NCI-H2171 treated with DMSO at 0.1 percent for 48 hours (cell line): ENCODE data around the gene MTG2.

Source experiments
- DNase-seq: peaks from one replicate; lab custom pipeline; 2025; lab: John Stamatoyannopoulos, UW

The MTG2 gene

DNA sequence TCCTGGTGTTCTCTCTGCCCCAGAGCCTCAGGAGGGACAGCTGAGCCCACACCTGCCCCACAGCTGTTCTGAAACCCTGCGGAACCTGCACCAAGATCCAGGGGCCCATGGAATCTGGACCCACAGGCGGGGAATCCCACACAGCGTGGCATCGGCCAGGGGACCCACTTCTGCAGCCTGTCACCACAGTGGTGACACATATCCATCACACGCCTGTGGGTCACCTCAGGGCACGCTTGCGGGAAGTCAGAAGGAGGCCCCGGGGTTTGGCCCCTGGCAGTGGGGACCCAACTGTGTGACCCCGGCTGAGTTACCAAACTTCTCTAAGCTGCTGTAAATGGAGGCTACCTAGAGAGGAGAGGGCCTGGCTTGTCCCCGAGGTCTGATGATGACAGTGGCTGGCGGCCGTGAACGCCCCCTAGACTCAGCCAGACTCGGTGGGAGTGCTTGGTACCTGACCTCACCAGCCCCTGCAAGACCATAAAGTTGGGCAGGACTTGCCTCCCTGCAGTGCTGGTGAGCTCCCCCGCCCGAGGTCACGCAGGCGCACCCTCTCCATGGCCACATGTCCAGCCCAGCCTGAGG, 39.5 kb downstream of the MTG2 start:
- DNase-seq: no peak

DNA sequence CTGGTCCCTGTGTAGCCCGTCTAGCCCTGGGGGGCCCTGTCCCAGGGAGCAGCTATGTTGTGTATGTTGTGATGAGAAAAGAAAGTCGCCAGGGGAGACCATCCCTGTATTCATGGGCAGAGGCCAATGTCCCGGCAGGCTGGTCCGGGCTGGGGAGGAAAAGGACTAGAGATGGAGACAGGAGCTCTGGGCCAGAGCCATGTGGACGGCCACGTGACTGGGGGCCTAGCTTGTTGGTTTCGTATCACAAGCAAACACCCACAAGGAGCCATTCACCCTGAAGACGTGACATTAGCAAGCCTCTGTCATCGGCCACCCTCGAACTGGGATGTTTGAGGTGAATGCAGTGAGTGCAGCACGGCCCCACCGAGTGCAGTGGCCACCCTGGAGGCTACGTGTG, 40.1 kb downstream of the MTG2 start:
- DNase-seq: no peak

DNA sequence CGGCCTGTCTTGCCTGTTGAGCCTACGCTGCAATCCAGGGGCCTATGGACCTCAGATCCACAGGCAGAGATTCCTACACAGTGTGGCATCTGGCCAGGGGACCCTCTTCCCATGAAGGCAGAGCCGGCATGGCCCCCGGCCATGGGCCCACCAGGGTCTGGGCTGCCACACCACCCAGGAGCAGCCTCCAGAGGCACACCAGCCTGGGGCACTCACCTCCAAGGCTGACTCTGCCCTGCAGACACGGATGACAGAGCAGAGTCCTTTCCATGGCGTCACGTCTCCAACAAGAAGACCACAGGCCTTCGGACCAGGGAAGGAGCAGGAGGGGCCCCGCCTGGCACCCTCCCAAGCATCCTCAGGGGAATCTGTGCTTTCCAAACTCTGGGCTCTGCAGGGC, 40.7 kb downstream of the MTG2 start:
- DNase-seq: no peak

DNA sequence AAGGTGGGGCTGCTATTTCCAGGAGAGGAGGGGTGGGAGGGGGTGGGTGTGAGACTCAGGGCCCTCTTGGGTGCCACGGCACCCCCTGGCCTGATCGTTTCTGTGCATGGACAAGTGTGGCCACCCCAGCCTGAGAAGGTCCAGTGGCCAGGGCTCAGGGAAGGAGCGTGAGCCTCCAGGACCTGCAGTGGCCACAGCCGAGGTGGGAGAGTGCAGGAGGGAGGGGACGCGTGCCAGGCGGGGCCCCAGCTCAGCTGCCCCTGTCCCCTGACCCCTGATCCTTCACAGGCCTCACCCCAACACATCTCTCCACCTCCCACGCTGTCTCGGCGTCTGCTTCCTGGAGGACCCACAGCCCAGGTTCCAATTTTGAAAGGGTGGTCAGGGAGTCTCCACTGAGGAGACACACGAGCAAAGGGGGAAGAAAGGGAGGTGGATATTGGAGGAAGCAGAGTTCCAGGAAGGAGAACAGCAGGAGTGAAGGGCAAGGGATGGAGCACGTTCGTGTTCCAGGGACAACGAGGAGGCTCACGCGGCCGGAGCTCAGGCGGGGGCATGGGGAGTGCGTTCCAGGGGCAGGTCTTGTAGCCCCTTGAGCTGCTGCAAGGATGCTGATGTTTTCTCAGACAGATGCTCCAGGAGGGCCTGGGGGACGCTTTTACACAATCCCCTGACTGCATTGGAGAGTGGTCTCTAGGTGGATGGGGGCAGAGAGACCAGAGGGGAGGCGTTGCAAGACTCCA, 41.5 kb downstream of the MTG2 start:
- DNase-seq: no peak

DNA sequence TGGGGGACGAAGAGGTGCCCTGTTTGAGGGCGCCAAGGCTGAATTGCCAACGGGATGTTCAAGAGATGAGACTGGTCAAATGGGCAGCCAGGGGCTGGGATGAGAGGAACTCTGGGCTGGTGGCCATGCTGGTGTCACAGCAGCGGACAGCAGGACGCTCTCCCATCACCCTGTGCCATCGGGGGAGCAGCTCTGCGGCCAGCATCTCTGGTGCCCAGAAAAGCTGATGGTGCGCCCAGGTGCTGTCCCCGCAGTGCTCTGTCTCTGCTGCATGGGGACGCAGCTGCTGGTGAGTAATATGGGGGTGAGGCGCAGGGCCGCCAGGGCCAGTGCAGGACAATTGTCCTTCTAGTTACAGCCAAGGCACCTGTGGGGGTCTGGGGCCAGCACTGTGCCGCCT, 42.2 kb downstream of the MTG2 start:
- DNase-seq: no peak

DNA sequence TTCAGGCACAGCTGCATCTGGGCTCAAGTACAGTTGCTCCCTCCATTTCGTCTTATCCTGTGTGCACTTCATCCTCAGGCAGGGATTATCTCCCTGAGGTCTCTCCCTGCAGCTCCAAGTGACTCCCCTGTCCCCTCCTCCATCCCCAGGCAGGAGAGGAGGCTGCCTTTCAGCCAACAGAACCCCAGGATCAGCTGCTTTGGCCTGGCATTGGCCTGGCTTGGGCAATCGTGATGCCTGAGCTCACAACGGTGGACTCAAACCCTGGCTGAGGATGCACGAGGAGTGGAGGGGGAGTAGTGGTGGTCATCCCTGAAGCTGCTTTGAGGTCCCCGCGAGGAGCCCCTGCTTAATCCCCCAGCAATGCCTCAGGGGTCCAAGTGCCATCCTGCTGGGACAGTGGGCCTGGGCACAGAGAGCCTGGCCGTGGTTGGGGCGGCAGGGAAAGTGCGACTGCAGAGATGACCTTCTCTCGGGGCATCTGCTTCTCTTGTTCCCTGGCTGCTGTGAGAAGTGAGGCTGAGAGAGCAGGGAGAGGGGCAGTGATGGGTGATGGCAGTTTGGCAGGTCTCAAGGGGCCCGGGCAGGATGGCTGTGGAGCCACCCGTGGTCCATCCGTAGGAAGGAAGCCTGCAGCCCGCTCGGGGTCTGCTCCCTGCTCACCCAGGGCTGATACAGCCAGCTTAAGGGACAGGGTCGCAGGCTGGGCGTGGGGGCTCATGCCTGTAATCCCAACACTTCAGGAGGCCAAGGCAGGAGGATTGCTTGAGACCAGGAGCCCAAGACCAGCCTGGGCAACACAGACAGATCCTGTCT, 43.2 kb downstream of the MTG2 start:
- no peak for DNase-seq

DNA sequence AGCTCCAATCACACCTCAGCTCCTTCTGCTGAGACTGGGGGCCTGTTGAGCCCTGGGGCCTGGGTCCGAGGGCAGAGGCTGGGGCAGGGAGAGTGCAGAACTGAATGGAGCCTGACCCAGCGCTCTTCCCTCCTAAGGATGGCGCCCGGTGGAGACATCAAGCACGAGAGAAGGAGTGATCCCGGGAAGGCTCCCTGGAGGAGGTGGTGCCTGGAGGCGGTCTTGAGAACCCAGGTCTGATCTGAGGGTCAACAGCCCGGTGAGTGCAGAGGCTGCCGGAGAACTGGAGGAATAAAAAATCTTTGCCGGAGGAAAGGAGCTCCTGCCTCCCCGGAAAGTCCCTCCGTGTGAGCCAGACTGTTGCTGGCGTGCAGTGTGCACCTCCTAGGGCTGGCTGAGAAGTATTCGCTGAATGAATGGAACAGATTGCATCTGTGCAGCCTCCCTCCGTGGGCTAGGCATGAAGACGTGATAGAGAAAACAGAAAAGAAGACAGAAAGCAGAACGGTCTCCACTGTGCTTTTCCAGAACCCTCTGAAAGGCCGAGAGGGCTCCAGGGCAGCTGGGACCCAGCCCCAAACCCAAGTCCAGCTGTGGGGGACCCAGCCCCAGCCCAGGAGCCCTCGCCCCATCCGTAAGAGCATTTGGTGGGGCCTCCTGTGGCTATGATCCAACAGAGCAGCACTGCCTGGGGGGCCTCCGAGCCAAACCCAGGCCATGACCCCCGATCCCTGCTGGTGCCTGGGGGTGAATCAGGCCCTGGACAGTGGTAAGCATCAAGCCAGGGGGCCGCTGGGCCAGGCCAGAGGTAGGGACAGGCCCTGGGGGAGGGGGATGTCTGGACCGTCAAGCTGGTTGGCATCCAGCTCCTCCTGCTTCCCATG, 44.1 kb downstream of the MTG2 start:
- DNase-seq: no peak

DNA sequence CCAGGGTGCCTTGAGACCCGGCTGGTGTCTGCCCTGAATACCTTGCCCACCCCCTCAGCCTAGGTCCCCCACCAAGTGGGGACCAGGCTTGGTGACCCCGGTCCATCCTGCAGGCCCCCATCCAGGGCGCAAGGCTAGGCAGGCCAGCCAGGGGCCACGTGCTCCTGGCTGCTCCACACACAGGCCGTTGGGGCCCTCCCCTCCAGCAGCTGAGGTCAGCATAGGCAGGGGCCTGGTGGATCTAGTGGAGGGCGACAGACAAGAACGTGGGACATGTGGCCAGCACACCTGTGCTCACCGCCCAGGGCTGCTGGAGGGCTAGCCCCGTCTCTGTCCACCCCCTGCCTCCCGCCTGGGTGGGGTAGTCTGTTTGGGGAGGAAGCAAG, 44.8 kb downstream of the MTG2 start:
- DNase-seq: no peak

DNA sequence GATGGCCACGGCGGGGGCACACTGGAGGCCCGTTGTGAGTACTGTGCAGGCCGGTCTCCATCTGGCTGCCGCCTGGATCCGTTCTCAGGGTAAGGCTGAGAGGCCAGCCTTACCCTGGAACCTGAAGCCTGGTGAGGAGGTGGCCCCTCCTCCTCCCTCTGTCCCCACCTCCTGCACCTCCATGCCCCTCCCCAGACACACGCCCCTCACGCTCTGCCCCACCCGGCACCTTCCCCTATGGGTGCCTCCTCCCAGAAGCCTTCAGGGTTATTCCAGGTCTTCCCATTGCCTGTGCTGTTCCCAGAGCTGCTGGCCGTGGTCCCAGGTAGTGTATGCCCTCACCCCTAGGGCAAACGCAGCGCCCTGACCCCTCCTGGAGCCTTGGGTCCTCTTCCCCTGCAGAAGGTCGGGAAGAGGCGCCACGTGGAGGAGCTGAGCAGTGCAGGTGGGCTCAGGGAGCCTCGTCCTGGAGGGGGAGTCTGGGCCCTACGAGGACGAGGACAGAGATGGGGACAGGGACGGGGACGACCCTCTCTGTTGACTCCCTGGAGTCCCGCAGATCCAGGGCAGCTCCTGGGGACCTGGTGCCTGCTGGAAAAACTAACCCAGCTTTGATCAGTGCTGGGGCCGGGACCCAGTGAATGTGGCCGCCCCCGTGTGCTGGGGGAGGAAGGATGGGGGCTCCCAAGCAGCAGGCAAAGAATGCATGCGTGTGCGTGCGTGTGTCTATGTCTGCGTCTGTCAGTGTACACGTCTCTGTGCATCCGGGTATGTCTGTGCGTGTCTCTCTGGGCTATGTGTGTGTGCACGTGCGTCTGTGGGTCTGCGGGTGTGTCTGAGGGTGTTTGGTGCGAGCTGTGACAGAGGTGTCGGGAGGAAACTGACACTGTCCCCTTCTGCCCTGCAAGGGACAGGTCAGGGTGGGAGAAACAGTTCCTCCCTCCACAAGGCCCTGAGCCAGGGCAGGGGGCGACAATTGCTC, 45.4 kb downstream of the MTG2 start:
- DNase-seq: peak; percentile 17

DNA sequence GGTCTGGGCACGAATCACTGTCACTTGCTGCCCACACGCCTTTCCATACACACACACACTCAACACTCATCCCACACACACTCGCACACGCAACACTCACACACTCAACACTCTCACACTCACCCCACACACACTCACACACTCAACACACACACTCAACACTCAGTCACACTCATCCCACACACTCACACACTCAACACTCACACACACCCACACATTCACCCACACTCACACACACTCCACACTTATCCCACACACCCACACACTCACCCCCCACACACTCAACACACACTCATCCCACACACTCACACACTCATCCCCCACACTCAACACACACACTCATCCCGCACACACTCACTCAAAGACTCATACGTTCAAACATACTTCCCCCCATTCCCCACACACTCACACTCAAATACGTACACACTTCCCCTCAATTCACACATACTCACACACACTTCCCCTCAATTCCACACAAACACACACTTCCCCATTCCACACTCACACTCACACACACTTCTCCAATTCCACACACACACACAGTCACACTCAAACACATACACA, 46.2 kb downstream of the MTG2 start:
- no peak for DNase-seq

DNA sequence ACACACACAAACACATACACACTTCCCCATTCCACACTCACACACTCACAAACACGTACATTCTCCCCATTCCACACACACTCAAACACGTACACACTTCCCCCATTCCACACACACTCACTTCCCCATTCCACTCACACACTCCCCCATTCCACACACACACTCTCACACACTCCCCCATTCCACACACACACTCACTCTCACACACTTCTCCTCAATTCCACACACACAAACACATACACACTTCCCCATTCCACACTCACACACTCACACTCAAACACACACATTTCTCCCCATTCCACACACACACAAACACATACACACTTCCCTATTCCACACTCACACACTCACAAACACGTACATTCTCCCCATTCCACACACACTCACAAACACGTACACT, 46.8 kb downstream of the MTG2 start:
- DNase-seq: no peak

DNA sequence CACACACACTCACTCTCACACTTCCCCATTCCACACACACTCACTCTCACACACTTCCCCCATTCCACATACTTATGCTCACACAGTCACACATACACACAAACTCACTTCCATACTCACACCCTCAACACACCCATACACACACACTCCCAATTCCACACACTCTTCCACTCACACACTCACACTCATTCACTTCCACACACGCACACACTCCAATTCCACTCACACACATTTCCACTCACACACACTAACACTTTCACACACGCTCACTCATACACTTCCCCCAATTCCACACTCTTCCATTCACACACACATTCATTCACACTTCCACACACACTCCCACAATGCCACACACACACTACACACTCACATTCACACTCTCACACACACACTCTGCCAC, 47.4 kb downstream of the MTG2 start:
- DNase-seq: no peak

DNA sequence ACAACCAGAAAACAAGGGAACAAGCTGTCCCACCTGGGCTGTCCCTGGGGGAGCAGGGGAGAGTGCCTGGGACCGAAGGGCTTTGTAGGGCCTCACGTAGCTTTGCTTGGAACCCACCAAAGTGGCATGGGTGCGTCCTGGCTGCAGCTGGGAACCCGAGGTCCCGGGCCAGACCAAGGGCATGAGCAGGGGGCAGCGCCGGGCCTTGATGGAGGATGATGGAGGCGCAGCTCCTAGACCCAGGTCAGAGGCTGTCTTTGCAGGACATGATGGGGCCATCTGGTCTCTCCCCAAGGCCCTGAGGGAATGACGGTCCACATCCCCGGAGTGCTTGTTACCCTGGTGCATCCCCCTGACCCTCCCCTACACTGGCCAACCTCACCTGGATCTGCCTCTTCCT, 47.9 kb downstream of the MTG2 start:
- no peak for DNase-seq

DNA sequence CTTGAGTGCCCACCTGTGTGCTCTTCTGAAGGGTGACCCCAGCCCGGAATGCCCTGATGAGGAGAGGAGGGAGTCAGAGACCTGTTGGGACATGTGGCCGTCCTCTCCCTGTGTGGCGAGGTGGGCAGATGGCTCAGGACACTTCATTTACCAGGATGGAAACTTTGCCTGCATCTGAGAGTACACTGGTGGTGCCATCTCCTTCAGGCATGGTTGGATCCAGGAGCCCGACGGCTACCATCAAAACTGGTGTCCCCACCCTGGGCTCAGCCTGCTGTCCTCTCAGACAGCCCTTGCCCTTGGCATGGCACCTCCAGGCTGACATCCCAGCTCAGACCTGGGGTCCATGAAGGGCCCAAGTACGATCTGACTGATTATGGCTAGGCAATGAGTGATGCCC, 48.5 kb downstream of the MTG2 start:
- DNase-seq: no peak

DNA sequence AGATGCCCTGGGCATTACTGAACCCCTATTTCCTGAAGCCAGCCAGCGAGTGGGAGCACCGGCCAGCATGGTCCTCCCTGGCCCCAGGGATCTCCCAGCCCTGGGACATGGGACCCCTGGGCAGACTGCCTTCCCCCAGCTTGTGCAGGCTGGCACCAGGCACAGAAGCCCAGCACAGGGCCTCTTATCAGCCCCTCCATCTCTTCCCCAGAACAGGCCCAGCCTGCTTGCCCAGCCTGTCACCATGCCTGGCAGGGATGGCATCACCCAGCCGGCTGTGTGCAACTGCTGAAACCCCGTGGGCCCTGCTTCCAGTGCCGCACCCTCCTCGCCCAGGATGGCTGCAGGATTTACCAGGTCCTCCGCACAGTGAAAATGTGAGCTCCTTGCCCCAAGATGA, 49.4 kb downstream of the MTG2 start:
- no peak for DNase-seq

DNA sequence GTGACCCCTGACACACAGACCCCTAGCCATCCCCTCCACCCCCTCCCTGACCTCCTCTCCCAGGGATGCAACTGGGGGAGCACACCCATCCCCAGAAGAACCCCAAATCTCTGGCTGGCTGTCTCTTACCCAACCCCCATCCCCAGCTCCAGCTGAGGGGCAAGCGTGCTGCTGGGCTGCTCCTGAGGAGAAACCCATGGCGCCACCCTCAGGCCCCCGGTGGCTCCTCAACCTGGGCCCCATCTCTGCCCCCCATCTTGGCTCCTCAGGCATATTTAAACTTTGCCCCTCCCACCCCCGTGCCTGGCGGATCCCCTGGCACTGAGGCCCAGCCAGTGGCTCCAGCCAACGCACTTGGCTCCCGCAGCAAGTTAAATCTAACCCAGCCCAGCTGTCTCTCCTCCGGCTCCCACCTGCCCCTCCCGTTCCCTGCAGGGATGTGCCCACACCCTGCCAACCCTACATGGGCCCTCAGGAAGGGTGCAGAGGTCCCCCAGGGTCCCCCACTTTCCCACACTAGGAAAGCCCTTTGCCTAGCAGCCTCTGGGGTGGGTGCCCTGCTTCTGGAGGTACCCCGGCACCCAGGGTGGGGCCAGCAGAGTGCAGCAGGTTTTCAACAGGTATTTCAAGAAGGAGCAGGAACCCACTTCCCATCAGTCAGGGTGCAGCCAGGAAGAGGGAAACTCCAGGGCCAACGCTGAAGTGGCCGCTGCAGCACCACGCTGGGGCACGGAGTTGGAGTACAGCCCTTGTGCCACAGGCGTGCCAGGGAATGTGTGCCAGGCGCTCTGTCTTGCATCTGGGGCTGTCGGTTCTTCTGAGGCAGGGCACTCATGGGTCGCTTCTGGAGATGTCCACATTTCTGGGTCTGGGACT, 50.2 kb downstream of the MTG2 start:
- DNase-seq: no peak

DNA sequence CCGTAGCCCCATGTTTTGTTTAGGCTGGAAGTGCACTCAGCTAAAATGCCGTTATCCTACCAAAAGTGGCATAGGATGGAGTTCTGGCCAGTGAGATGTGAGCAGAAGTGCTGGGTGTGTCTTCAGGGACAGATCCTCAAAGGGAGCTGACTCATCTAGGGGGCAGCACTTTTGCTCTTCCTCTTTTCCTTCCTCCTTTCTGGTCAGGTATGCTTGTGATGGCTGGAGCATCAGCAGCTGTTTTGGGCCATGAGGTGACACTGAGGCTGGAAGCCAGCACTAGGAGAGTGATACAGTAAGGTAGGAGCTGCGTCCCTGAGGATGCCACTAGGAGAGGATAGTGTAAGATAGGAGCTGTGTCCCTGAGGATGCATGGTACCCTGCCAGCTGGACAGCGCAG, 50.9 kb downstream of the MTG2 start:
- DNase-seq: no peak

DNA sequence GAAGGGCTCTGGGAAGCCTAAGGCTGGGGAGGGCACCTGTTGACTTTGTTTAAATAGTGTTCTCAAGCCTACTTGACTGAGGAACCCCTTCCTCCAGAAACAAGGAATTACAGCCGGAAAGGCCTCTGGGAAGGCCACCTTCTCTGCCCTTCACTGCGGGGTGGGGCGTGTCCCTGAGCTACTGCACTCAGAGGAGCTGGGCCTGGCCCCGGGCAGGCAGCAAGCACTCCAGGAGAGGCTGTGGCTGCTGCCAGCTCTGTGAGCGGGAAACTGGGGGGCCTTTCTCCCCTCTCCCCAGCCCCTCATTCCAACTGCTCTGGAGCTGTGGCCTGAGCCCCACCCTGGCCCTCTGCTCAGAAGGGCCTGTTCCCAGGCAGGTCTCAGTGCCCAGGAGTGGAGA, 51.5 kb downstream of the MTG2 start:
- DNase-seq: no peak

DNA sequence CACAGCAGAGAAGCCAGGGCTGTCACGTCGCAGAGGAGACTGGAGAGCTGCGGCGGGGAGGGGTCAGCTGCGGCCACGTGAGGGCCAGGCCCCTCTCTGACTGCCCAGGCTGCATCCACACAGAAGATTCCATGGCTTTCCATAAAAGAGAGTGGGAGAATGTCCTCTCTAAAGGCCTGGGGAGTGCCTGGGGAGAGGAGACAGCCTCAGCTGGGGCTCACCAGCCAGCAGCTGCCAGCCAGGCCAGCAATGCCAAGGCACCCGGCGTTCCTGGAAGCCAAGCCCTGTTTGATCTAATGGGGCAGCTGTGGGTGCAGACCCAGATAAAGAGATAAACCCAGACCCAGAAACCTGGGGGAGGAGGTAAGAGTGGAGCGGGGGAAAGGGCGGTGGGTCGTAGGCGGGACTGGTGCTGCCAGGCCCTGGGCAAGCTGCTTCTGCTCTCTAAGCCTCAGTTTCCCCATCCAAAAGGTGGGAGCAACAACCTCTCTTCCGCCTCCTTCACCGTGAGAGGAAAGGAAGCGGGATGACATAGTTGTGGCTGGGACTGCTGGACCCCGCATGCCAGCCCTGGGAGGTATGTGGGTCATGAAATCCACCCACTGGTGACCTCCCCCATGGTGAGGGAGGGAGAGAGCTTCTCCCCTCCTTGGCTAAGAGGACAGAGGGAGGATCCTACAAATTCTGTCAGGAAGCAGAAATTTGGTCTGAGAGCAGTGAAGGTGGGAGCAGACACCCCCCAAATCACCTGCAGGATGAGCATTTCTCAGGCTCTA, 52.4 kb downstream of the MTG2 start:
- DNase-seq: no peak
